Measurements from ENCODE around the gene SPTBN2. TPM values are rescaled to one million over a fixed set of nuclear protein-coding genes. Genes with fewer than 3 reads are reported as not detected.

Gene SPTBN2
- total and polyA plus RNA-seq, 8 donors = 7.5 to 26.4 (median 9.0) TPM

GRCh38 chr11:66718320-66718971 lies 10.6 kb downstream of the SPTBN2 start:
- H3K4me1 ChIP-seq = peaks cover 0 to 4% of the 10 kb centered on the region in 2 donors
- ATAC-seq (peak; percentile 90), DNase-seq (peak in 3 of 4 donors; percentile 28 to 76 (median 62))
- H3K27ac ChIP-seq = no peak overlapping the region
- peaks cover 0 to 19% of the 10 kb centered on the region in 2 donors for H3K27me3 ChIP-seq
- no peaks in the 10 kb centered on the region for H3K36me3 ChIP-seq
- no peaks in the 10 kb centered on the region for H3K9me3 ChIP-seq
- H3K4me3 ChIP-seq = no peak overlapping the region
- intact Hi-C loops (cut with DNase I) = no loop called here
- TF ChIP-seq CTCF (IDR thresholded peaks at IDR 0.05) = peak in 1 of 2 donors; percentile 16

- no peaks in the 10 kb centered on the region for H3K36me3 ChIP-seq
- peaks cover 0 to 4% of the 10 kb centered on the region in 2 donors for H3K4me1 ChIP-seq
- ATAC-seq (peak; percentile 2), DNase-seq (no peak)
- intact Hi-C loops (cut with DNase I) = no loop called here
- no peak overlapping the region for H3K27ac ChIP-seq
- no peak overlapping the region for H3K4me3 ChIP-seq
- no peak for TF ChIP-seq CTCF (IDR thresholded peaks at IDR 0.05)
- H3K27me3 ChIP-seq = peaks cover 0 to 19% of the 10 kb centered on the region in 2 donors
- H3K9me3 ChIP-seq = no peaks in the 10 kb centered on the region
These were observed 11.1 kb downstream of the SPTBN2 start for GRCh38 chr11:66717925-66718319.

GRCh38 chr11:66716996-66717395 lies 12.0 kb downstream of the SPTBN2 start:
- H3K27ac ChIP-seq = no peak overlapping the region
- no peak overlapping the region for H3K4me3 ChIP-seq
- H3K4me1 ChIP-seq = peaks cover 0 to 4% of the 10 kb centered on the region in 2 donors
- DNase-seq (no peak), ATAC-seq (no peak)
- H3K27me3 ChIP-seq = peaks cover 0 to 19% of the 10 kb centered on the region in 2 donors
- H3K9me3 ChIP-seq = no peaks in the 10 kb centered on the region
- no peak for TF ChIP-seq CTCF (IDR thresholded peaks at IDR 0.05)
- no peaks in the 10 kb centered on the region for H3K36me3 ChIP-seq
- intact Hi-C loops (cut with DNase I) = no loop called here

GRCh38 chr11:66715346-66716085 lies 13.5 kb downstream of the SPTBN2 start:
- Histone ChIP-seq H3K9me3 (no peaks in the 10 kb centered on the region), H3K27ac (no peak overlapping the region), H3K36me3 (no peaks in the 10 kb centered on the region), H3K27me3 (peaks cover 0 to 19% of the 10 kb centered on the region in 2 donors), H3K4me1 (peaks cover 0 to 4% of the 10 kb centered on the region in 2 donors), H3K4me3 (no peak overlapping the region)
- no peak for TF ChIP-seq CTCF (IDR thresholded peaks at IDR 0.05)
- intact Hi-C loops (cut with DNase I) = no loop called here
- ATAC-seq (no peak), DNase-seq (no peak)

- no peak for DNase-seq
- H3K36me3 ChIP-seq = no peaks in the 10 kb centered on the region
- H3K27me3 ChIP-seq = peaks cover 0 to 12% of the 10 kb centered on the region in 2 donors
- H3K9me3 ChIP-seq = no peaks in the 10 kb centered on the region
- no peak for ATAC-seq
- no peak for TF ChIP-seq CTCF (IDR thresholded peaks at IDR 0.05)
- H3K27ac ChIP-seq = no peak overlapping the region
- peaks cover 0 to 4% of the 10 kb centered on the region in 2 donors for H3K4me1 ChIP-seq
- intact Hi-C loops (cut with DNase I) = no loop called here
- no peak overlapping the region for H3K4me3 ChIP-seq
These were observed 15.1 kb downstream of the SPTBN2 start for GRCh38 chr11:66713746-66714480.
